HEK293 (cell line): Measurements from ENCODE around the gene GNMT.
A peak's percentile ranks its signal among the peaks of the same experiment; 100 is the strongest.

Experiments
- CTCF ChIA-PET: fragments of 350-600 bp; formaldehyde crosslinking; extraction: SDS; loops from one replicate; lab custom pipeline; 2021; ENCODE audit warnings: antibody characterized with exemption; lab: Yijun Ruan, JAX
- POLR2A ChIA-PET: fragments of 300-600 bp; formaldehyde crosslinking; extraction: SDS; loops from one replicate; lab custom pipeline; 2020; ENCODE audit warnings: antibody characterized with exemption, inconsistent platforms; lab: Yijun Ruan, JAX
- H3K27ac ChIP-seq: fragments of 200-500 bp; sonication (Bioruptor generic); 2 replicates; pipeline ENCODE4 v1.5.1; 2014; ENCODE audit warnings: low read depth, low read length, control low read depth, inconsistent platforms; ENCODE audit errors: extremely low read depth
- H3K36me3 ChIP-seq, 2 experiments: fragments of 200-500 bp in 1 of 2; sonication (Bioruptor generic) in 1 of 2; 1 replicate in 1 of 2; 2 replicates in 1 of 2; pipeline ENCODE4 v1.5.1; 2014 to 2017; ENCODE audit warnings: inconsistent platforms in 2 of 2, low read length in 2 of 2; ENCODE audit not compliant: control insufficient read depth in 2 of 2, insufficient read depth in 1 of 2
- H3K4me1 ChIP-seq: fragments of 200-500 bp; sonication (Bioruptor generic); 2 replicates; pipeline ENCODE4 v1.5.1; 2014; ENCODE audit warnings: mild to moderate bottlenecking, low read length, inconsistent platforms; ENCODE audit not compliant: control insufficient read depth, insufficient read depth
- H3K4me3 ChIP-seq: 2 replicates; pipeline ENCODE4 v1.5.1; 2011; ENCODE audit warnings: low read depth, mild to moderate bottlenecking, control low read depth, low read length, moderate library complexity
- H3K9me3 ChIP-seq: fragments of 200-500 bp; sonication (Bioruptor generic); 2 replicates; pipeline ENCODE4 v1.5.1; 2014; ENCODE audit warnings: low read depth, low read length, inconsistent platforms; ENCODE audit not compliant: control insufficient read depth, insufficient read depth
- BCL11A ChIP-seq: fragments of 450-650 bp; formaldehyde crosslinking; IDR thresholded peaks from 2 replicates; pipeline ENCODE4 v1.5.1; 2016; ENCODE audit warnings: low read depth, missing biosample characterization, missing genetic modification characterization
- GLIS1 ChIP-seq: fragments of 450-650 bp; formaldehyde crosslinking; IDR thresholded peaks from 2 replicates; pipeline ENCODE4 v1.5.1; 2016; ENCODE audit warnings: missing biosample characterization, missing genetic modification characterization
- GLIS2 ChIP-seq: fragments of 450-650 bp; formaldehyde crosslinking; IDR thresholded peaks from 2 replicates; pipeline ENCODE4 v1.5.1; 2016; ENCODE audit warnings: missing biosample characterization, missing genetic modification characterization
- HIC1 ChIP-seq: fragments of 450-650 bp; formaldehyde crosslinking; IDR thresholded peaks from 2 replicates; pipeline ENCODE4 v1.5.1; 2016; ENCODE audit warnings: missing biosample characterization, missing genetic modification characterization
- KLF7 ChIP-seq: fragments of 450-650 bp; formaldehyde crosslinking; IDR thresholded peaks from 2 replicates; pipeline ENCODE4 v1.5.1; 2016; ENCODE audit warnings: missing biosample characterization, missing genetic modification characterization, borderline replicate concordance
- PRDM10 ChIP-seq: fragments of 450-650 bp; formaldehyde crosslinking; IDR thresholded peaks from 2 replicates; pipeline ENCODE4 v1.5.1; 2016; ENCODE audit warnings: missing biosample characterization, missing genetic modification characterization
- RBAK ChIP-seq: fragments of 450-650 bp; formaldehyde crosslinking; IDR thresholded peaks from 2 replicates; pipeline ENCODE4 v1.5.1; 2016; ENCODE audit warnings: missing biosample characterization, missing genetic modification characterization
- SETDB1 ChIP-seq: IDR thresholded peaks from one replicate; pipeline ENCODE4 v1.6.1; 2017; ENCODE audit warnings: mild to moderate bottlenecking, low read length, moderate library complexity, mixed read lengths; ENCODE audit not compliant: insufficient read length
- ZBTB17 ChIP-seq: fragments of 450-650 bp; formaldehyde crosslinking; IDR thresholded peaks from 2 replicates; pipeline ENCODE4 v1.5.1; 2016; ENCODE audit warnings: missing biosample characterization, missing genetic modification characterization
- ZNF366 ChIP-seq: fragments of 450-650 bp; formaldehyde crosslinking; conservative IDR thresholded peaks from 2 replicates; pipeline ENCODE4 v1.5.1; 2016; ENCODE audit warnings: missing biosample characterization, missing genetic modification characterization
- ZNF426 ChIP-seq: fragments of 450-650 bp; formaldehyde crosslinking; IDR thresholded peaks from 2 replicates; pipeline ENCODE4 v1.5.1; 2017; ENCODE audit warnings: missing biosample characterization, missing genetic modification characterization, mild to moderate bottlenecking, inconsistent platforms, moderate library complexity
- ZNF544 ChIP-seq: fragments of 450-650 bp; formaldehyde crosslinking; IDR thresholded peaks from 2 replicates; pipeline ENCODE4 v1.5.0; 2017; ENCODE audit warnings: missing biosample characterization, missing genetic modification characterization
- ZNF561 ChIP-seq: fragments of 450-650 bp; IDR thresholded peaks from 2 replicates; pipeline ENCODE4 v1.5.1; 2018; ENCODE audit warnings: missing biosample characterization, missing genetic modification characterization, borderline replicate concordance
- ZNF571 ChIP-seq: fragments of 450-650 bp; formaldehyde crosslinking; IDR thresholded peaks from 2 replicates; pipeline ENCODE4 v1.5.0; 2017; ENCODE audit warnings: missing biosample characterization, missing genetic modification characterization
- ZNF585B ChIP-seq: fragments of 450-650 bp; formaldehyde crosslinking; IDR thresholded peaks from 2 replicates; pipeline ENCODE4 v1.5.1; 2016; ENCODE audit warnings: missing biosample characterization, missing genetic modification characterization
- ZNF624 ChIP-seq: fragments of 450-650 bp; formaldehyde crosslinking; IDR thresholded peaks from 2 replicates; pipeline ENCODE4 v1.5.1; 2017; ENCODE audit warnings: missing biosample characterization, missing genetic modification characterization
- ZNF660 ChIP-seq: fragments of 450-650 bp; IDR thresholded peaks from 2 replicates; pipeline ENCODE4 v1.5.1; 2018; ENCODE audit warnings: missing biosample characterization, mild to moderate bottlenecking, missing genetic modification characterization
- ZNF785 ChIP-seq: fragments of 450-650 bp; formaldehyde crosslinking; IDR thresholded peaks from 2 replicates; pipeline ENCODE4 v1.5.1; 2016; ENCODE audit warnings: missing biosample characterization, missing genetic modification characterization
- ZSCAN30 ChIP-seq: fragments of 450-650 bp; IDR thresholded peaks from 2 replicates; pipeline ENCODE4 v1.5.1; 2018; ENCODE audit warnings: missing biosample characterization, mild to moderate bottlenecking, missing genetic modification characterization, moderate library complexity
- TF ChIP-seq, protein P1 (sequence below): fragments of 450-650 bp; formaldehyde crosslinking; IDR thresholded peaks from 2 replicates; pipeline ENCODE4 v1.5.1; 2016; ENCODE audit warnings: missing biosample characterization, missing genetic modification characterization
- TF ChIP-seq, protein P2 (sequence below): fragments of 450-650 bp; formaldehyde crosslinking; IDR thresholded peaks from 2 replicates; pipeline ENCODE4 v1.5.1; 2017; ENCODE audit warnings: missing biosample characterization, missing genetic modification characterization

Gene GNMT

GRCh38 chr6:42981836-42982235 lies 21.3 kb downstream of the GNMT start:
- CTCF ChIA-PET, result no interaction called here
- TF ChIP-seq, protein P1, sequence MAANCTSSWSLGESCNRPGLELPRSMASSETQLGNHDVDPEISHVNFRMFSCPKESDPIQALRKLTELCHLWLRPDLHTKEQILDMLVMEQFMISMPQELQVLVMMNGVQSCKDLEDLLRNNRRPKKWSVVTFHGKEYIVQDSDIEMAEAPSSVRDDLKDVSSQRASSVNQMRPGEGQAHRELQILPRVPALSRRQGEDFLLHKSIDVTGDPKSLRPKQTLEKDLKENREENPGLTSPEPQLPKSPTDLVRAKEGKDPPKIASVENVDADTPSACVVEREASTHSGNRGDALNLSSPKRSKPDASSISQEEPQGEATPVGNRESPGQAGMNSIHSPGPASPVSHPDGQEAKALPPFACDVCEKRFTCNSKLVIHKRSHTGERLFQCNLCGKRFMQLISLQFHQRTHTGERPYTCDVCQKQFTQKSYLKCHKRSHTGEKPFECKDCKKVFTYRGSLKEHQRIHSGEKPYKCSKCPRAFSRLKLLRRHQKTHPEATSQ, result no peak
- no peak for TF ChIP-seq KLF7 (tag by site-specific recombination)
- TF ChIP-seq ZNF426 (tag by site-specific recombination), result no peak
- peak; percentile 49 for TF ChIP-seq PRDM10 (tag by site-specific recombination)
- no peaks in the 10 kb centered on the region for H3K9me3 ChIP-seq
- H3K36me3 ChIP-seq, result peaks cover 5 to 8% of the 10 kb centered on the region in 2 experiments; a peak in 2 of 3 replicates
- H3K27ac ChIP-seq, result no peak overlapping the region
- H3K4me3 ChIP-seq, result no peak overlapping the region
- H3K4me1 ChIP-seq, result no peaks in the 10 kb centered on the region
- POLR2A ChIA-PET, result interaction anchor here (0.6 kb wide), 1 partner anchor 41 kb away, joined by 4 read pairs; no protein-coding TSS in a partner anchor

- POLR2A ChIA-PET, result interaction anchor here (0.6 to 2.0 kb wide), 42 partner anchors 8 to 1062 kb away, joined by 3 to 56 read pairs (median 5); partner anchors contain the start of genes BICRAL, CNPY3, CUL7 and CUL9
- TF ChIP-seq ZNF561 (tag by site-specific recombination), result peak; percentile 19; the same call in 1 of the 2 replicates
- peak; percentile 45; the same call in 1 of the 2 replicates for TF ChIP-seq ZBTB17 (tag by site-specific recombination)
- no peak for TF ChIP-seq SETDB1
- TF ChIP-seq HIC1 (tag by site-specific recombination), result peak; percentile 33; the same call in 1 of the 2 replicates
- no peak for TF ChIP-seq ZNF785 (tag by site-specific recombination)
- no peak for TF ChIP-seq ZNF585B (tag by site-specific recombination)
- TF ChIP-seq ZNF544 (tag by site-specific recombination), result no peak
- TF ChIP-seq, protein P1, result no peak
- TF ChIP-seq GLIS2 (tag by site-specific recombination), result peak; percentile 89
- no peak for TF ChIP-seq BCL11A (tag by site-specific recombination)
- TF ChIP-seq, protein P2, sequence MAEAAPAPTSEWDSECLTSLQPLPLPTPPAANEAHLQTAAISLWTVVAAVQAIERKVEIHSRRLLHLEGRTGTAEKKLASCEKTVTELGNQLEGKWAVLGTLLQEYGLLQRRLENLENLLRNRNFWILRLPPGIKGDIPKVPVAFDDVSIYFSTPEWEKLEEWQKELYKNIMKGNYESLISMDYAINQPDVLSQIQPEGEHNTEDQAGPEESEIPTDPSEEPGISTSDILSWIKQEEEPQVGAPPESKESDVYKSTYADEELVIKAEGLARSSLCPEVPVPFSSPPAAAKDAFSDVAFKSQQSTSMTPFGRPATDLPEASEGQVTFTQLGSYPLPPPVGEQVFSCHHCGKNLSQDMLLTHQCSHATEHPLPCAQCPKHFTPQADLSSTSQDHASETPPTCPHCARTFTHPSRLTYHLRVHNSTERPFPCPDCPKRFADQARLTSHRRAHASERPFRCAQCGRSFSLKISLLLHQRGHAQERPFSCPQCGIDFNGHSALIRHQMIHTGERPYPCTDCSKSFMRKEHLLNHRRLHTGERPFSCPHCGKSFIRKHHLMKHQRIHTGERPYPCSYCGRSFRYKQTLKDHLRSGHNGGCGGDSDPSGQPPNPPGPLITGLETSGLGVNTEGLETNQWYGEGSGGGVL (tag by site-specific recombination), result peak; percentile 91
- TF ChIP-seq ZNF571 (tag by site-specific recombination), result no peak
- TF ChIP-seq ZNF660, result 0 out of 2 replicates have a peak, but pooled peaks have one; percentile 32
- peak; percentile 21; the same call in 1 of the 2 replicates for TF ChIP-seq ZNF366 (tag by site-specific recombination)
- TF ChIP-seq GLIS1 (tag by site-specific recombination), result peak; percentile 56
- TF ChIP-seq ZNF624 (tag by site-specific recombination), result no peak
- peak; percentile 48; the same call in 1 of the 2 replicates for TF ChIP-seq ZSCAN30 (tag by site-specific recombination)
- no peak for TF ChIP-seq RBAK (tag by site-specific recombination)
Measured at GRCh38 chr6:42984001-42984923, 23.7 kb downstream of the GNMT start, which contains the start of gene PPP2R5D. Gene PPP2R5D, plus strand, starts transcription at chr6:42984570. Its CDS starts 108 bp downstream, at chr6:42984678.

More at GRCh38 chr6:42984001-42984923, 23.7 kb downstream of the GNMT start, which contains the start of gene PPP2R5D:
- H3K4me1 ChIP-seq, result no peaks in the 10 kb centered on the region
- H3K27ac ChIP-seq, result peak within 1 kb of the TSS; percentile 53; the same call in 1 of the 2 replicates
- CTCF ChIA-PET, result interaction anchor here (0.6 to 1.5 kb wide), 8 partner anchors 12 to 1279 kb away, joined by 3 to 5 read pairs (median 3); no protein-coding TSS in a partner anchor
- peaks cover 0 to 28% of the 10 kb centered on the region in 2 experiments; a peak in 2 of 3 replicates for H3K36me3 ChIP-seq
- peak within 1 kb of the TSS; percentile 83 for H3K4me3 ChIP-seq
- H3K9me3 ChIP-seq, result no peaks in the 10 kb centered on the region
